NCI-H146 treated with DMSO at 0.1 percent for 48 hours (cell line): ENCODE results near the gene HS6ST3.

ENCODE experiments used
- DNase-seq: peaks from one replicate; lab custom pipeline; 2025; ENCODE audit not compliant: unreplicated experiment; lab: John Stamatoyannopoulos, UW

Gene HS6ST3

GRCh38 chr13:96646101-96646500 is 556.2 kb downstream of the HS6ST3 start:
- DNase-seq, result no peak

GRCh38 chr13:96646515-96647211 is 556.8 kb downstream of the HS6ST3 start:
- no peak for DNase-seq

GRCh38 chr13:96650301-96650886 is 560.5 kb downstream of the HS6ST3 start:
- DNase-seq, result no peak

- no peak for DNase-seq
Observed at GRCh38 chr13:96651598-96651997, 561.7 kb downstream of the HS6ST3 start.

GRCh38 chr13:96652506-96652905 is 562.6 kb downstream of the HS6ST3 start:
- no peak for DNase-seq

- DNase-seq, result no peak
Observed at GRCh38 chr13:96661612-96662011, 571.7 kb downstream of the HS6ST3 start.

GRCh38 chr13:96662036-96662435 is 572.1 kb downstream of the HS6ST3 start:
- no peak for DNase-seq

GRCh38 chr13:96667294-96668018 is 577.5 kb downstream of the HS6ST3 start:
- DNase-seq, result no peak

- DNase-seq, result no peak
Observed at GRCh38 chr13:96671073-96671472, 581.2 kb downstream of the HS6ST3 start.

GRCh38 chr13:96672016-96672415 is 582.1 kb downstream of the HS6ST3 start:
- DNase-seq, result no peak

- no peak for DNase-seq
Observed at GRCh38 chr13:96673825-96674224, 583.9 kb downstream of the HS6ST3 start.

- no peak for DNase-seq
Observed at GRCh38 chr13:96677029-96677428, 587.1 kb downstream of the HS6ST3 start.

- no peak for DNase-seq
Observed at GRCh38 chr13:96678801-96679200, 588.9 kb downstream of the HS6ST3 start.

- DNase-seq, result no peak
Observed at GRCh38 chr13:96680898-96681297, 591.0 kb downstream of the HS6ST3 start.

GRCh38 chr13:96681766-96682165 is 591.9 kb downstream of the HS6ST3 start:
- DNase-seq, result no peak

- no peak for DNase-seq
Observed at GRCh38 chr13:96684469-96684868, 594.6 kb downstream of the HS6ST3 start.

GRCh38 chr13:96684907-96685306 is 595.0 kb downstream of the HS6ST3 start:
- no peak for DNase-seq

- no peak for DNase-seq
Observed at GRCh38 chr13:96686286-96686685, 596.4 kb downstream of the HS6ST3 start.

GRCh38 chr13:96687191-96687590 is 597.3 kb downstream of the HS6ST3 start:
- DNase-seq, result no peak

- no peak for DNase-seq
Observed at GRCh38 chr13:96690998-96691397, 601.1 kb downstream of the HS6ST3 start.

- DNase-seq, result no peak
Observed at GRCh38 chr13:96696389-96696900, 606.5 kb downstream of the HS6ST3 start.

GRCh38 chr13:96700657-96701056 is 610.8 kb downstream of the HS6ST3 start:
- no peak for DNase-seq
